SK-N-SH treated with all-trans-retinoic acid at 6 μM for 48 hours (cell line): ENCODE results near the gene FREM2.

Experiments
- BACH2 ChIP-seq: fragments of 250-450 bp; sonication (Bioruptor Pico); IDR thresholded peaks from 2 replicates; pipeline ENCODE4 v1.9.0; 2021; ENCODE audit warnings: mild to moderate bottlenecking, borderline replicate concordance
- GLIS3 ChIP-seq: fragments of 250-450 bp; sonication (Bioruptor Pico); IDR thresholded peaks from 2 replicates; pipeline ENCODE4 v1.5.0; 2020; ENCODE audit warnings: mild to moderate bottlenecking, moderate library complexity
- PPARA ChIP-seq: fragments of 250-450 bp; sonication (Bioruptor Pico); IDR thresholded peaks from 2 replicates; pipeline ENCODE4 v1.5.0; 2020; ENCODE audit warnings: mild to moderate bottlenecking, borderline replicate concordance
- ZFP3 ChIP-seq: fragments of 250-450 bp; sonication (Bioruptor Pico); IDR thresholded peaks from 2 replicates; pipeline ENCODE4 v1.5.0; 2020; ENCODE audit warnings: mild to moderate bottlenecking, moderate library complexity
- ZFP30 ChIP-seq: fragments of 450-650 bp; formaldehyde crosslinking; IDR thresholded peaks from 2 replicates; pipeline ENCODE4 v1.5.0; 2022; ENCODE audit warnings: mild to moderate bottlenecking, moderate library complexity
- ZNF70 ChIP-seq: fragments of 450-650 bp; formaldehyde crosslinking; IDR thresholded peaks from 2 replicates; pipeline ENCODE4 v1.5.0; 2020; ENCODE audit warnings: mild to moderate bottlenecking, moderate library complexity
- ZNF8 ChIP-seq: fragments of 450-650 bp; formaldehyde crosslinking; IDR thresholded peaks from 2 replicates; pipeline ENCODE4 v1.5.0; 2020; ENCODE audit warnings: mild to moderate bottlenecking, moderate library complexity
- TF ChIP-seq, protein P1 (sequence below): fragments of 250-450 bp; sonication (Bioruptor Pico); IDR thresholded peaks from 2 replicates; pipeline ENCODE4 v1.5.1; 2021; ENCODE audit warnings: mild to moderate bottlenecking, moderate library complexity
- TF ChIP-seq, protein P2 (sequence below): fragments of 250-450 bp; sonication (Bioruptor Pico); IDR thresholded peaks from 2 replicates; pipeline ENCODE4 v1.8.0; 2020; ENCODE audit warnings: mild to moderate bottlenecking, moderate library complexity, borderline replicate concordance
- TF ChIP-seq, protein P3 (sequence below): fragments of 250-450 bp; sonication (Bioruptor Pico); IDR thresholded peaks from 2 replicates; pipeline ENCODE4 v1.5.0; 2020; ENCODE audit warnings: mild to moderate bottlenecking, moderate library complexity
- TF ChIP-seq, protein P4 (sequence below): fragments of 250-450 bp; sonication (Bioruptor Pico); IDR thresholded peaks from 2 replicates; pipeline ENCODE4 v1.5.1; 2020; ENCODE audit warnings: low read depth, mild to moderate bottlenecking, moderate library complexity
- TF ChIP-seq, protein P5 (sequence below): fragments of 250-450 bp; sonication (Bioruptor Pico); IDR thresholded peaks from 2 replicates; pipeline ENCODE4 v1.8.0; 2021; ENCODE audit warnings: low read depth, mild to moderate bottlenecking, moderate library complexity, borderline replicate concordance

DNA sequence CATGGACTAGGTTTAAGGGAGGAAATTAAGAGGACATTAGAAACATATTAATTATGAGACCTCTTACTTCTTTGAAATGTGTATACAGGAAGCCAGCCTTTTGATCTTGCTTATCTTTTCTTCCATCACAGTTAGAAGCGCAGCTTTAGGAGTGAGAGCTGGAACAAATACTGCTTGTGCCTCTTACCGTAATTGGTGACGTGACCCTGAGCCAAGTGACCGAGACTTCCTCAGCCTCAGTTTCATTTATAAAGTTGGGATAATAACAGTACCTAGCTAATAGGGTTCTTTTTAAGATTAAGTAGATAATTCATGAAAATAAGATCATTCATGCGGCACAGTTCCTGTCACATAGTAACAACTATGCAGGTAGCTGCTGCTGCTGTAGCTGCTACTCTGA, 18.5 kb downstream of the FREM2 start:
- TF ChIP-seq ZFP30 (CRISPR knock-in tag), result no peak
- TF ChIP-seq GLIS3 (CRISPR knock-in tag), result no peak
- no peak for TF ChIP-seq ZFP3 (CRISPR knock-in tag)
- TF ChIP-seq, protein P1, sequence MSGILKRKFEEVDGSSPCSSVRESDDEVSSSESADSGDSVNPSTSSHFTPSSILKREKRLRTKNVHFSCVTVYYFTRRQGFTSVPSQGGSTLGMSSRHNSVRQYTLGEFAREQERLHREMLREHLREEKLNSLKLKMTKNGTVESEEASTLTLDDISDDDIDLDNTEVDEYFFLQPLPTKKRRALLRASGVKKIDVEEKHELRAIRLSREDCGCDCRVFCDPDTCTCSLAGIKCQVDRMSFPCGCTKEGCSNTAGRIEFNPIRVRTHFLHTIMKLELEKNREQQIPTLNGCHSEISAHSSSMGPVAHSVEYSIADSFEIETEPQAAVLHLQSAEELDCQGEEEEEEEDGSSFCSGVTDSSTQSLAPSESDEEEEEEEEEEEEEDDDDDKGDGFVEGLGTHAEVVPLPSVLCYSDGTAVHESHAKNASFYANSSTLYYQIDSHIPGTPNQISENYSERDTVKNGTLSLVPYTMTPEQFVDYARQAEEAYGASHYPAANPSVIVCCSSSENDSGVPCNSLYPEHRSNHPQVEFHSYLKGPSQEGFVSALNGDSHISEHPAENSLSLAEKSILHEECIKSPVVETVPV (CRISPR knock-in tag), result no peak
- TF ChIP-seq, protein P2, sequence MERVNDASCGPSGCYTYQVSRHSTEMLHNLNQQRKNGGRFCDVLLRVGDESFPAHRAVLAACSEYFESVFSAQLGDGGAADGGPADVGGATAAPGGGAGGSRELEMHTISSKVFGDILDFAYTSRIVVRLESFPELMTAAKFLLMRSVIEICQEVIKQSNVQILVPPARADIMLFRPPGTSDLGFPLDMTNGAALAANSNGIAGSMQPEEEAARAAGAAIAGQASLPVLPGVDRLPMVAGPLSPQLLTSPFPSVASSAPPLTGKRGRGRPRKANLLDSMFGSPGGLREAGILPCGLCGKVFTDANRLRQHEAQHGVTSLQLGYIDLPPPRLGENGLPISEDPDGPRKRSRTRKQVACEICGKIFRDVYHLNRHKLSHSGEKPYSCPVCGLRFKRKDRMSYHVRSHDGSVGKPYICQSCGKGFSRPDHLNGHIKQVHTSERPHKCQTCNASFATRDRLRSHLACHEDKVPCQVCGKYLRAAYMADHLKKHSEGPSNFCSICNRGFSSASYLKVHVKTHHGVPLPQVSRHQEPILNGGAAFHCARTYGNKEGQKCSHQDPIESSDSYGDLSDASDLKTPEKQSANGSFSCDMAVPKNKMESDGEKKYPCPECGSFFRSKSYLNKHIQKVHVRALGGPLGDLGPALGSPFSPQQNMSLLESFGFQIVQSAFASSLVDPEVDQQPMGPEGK (CRISPR knock-in tag), result no peak
- TF ChIP-seq, protein P3, sequence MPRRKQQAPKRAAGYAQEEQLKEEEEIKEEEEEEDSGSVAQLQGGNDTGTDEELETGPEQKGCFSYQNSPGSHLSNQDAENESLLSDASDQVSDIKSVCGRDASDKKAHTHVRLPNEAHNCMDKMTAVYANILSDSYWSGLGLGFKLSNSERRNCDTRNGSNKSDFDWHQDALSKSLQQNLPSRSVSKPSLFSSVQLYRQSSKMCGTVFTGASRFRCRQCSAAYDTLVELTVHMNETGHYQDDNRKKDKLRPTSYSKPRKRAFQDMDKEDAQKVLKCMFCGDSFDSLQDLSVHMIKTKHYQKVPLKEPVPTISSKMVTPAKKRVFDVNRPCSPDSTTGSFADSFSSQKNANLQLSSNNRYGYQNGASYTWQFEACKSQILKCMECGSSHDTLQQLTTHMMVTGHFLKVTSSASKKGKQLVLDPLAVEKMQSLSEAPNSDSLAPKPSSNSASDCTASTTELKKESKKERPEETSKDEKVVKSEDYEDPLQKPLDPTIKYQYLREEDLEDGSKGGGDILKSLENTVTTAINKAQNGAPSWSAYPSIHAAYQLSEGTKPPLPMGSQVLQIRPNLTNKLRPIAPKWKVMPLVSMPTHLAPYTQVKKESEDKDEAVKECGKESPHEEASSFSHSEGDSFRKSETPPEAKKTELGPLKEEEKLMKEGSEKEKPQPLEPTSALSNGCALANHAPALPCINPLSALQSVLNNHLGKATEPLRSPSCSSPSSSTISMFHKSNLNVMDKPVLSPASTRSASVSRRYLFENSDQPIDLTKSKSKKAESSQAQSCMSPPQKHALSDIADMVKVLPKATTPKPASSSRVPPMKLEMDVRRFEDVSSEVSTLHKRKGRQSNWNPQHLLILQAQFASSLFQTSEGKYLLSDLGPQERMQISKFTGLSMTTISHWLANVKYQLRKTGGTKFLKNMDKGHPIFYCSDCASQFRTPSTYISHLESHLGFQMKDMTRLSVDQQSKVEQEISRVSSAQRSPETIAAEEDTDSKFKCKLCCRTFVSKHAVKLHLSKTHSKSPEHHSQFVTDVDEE, result no peak
- no peak for TF ChIP-seq ZNF8 (CRISPR knock-in tag)
- TF ChIP-seq, protein P4, sequence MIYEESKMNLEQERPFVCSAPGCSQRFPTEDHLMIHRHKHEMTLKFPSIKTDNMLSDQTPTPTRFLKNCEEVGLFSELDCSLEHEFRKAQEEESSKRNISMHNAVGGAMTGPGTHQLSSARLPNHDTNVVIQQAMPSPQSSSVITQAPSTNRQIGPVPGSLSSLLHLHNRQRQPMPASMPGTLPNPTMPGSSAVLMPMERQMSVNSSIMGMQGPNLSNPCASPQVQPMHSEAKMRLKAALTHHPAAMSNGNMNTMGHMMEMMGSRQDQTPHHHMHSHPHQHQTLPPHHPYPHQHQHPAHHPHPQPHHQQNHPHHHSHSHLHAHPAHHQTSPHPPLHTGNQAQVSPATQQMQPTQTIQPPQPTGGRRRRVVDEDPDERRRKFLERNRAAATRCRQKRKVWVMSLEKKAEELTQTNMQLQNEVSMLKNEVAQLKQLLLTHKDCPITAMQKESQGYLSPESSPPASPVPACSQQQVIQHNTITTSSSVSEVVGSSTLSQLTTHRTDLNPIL, result no peak
- TF ChIP-seq, protein P5, sequence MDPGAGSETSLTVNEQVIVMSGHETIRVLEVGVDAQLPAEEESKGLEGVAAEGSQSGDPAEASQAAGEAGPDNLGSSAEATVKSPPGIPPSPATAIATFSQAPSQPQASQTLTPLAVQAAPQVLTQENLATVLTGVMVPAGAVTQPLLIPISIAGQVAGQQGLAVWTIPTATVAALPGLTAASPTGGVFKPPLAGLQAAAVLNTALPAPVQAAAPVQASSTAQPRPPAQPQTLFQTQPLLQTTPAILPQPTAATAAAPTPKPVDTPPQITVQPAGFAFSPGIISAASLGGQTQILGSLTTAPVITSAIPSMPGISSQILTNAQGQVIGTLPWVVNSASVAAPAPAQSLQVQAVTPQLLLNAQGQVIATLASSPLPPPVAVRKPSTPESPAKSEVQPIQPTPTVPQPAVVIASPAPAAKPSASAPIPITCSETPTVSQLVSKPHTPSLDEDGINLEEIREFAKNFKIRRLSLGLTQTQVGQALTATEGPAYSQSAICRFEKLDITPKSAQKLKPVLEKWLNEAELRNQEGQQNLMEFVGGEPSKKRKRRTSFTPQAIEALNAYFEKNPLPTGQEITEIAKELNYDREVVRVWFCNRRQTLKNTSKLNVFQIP (CRISPR knock-in tag), result no peak
- TF ChIP-seq ZNF70 (CRISPR knock-in tag), result no peak
- TF ChIP-seq PPARA (CRISPR knock-in tag), result no peak
- TF ChIP-seq BACH2 (CRISPR knock-in tag), result no peak
